Activated CD4-positive, alpha-beta T cell treated with anti-CD3 and anti-CD28 coated beads, Interleukin-10, Interleukin-2, amounts not matched to agents 100 ng/mL and 50 ng/mL, durations not matched to agents 16 hours and 8 hours (primary cell): ENCODE measurements around the gene RALA.

Experiments
- DNase-seq: peaks from one replicate; pipeline ENCODE4 v3.0.0-alpha.2; 2020

The RALA gene

DNA sequence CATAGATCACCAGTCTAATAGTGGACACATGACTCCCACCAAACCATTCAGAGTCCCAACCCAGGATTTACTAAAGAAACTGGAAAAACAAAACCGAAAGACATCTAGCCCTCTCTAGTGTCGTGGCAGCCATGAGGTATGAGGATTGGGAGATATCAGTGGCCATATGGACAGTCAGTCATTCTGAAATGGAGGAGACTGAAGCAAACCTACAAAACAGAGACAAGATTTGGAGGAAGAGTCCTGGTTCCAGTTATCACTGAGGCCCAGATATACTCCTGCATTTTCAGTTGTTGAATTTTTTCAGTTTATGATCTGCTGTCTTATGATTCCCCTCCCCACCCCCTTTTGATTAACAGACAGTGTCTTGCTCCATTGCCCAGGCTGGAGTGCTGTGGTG lies 9.1 kb upstream of the RALA start:
- DNase-seq, result no peak

DNA sequence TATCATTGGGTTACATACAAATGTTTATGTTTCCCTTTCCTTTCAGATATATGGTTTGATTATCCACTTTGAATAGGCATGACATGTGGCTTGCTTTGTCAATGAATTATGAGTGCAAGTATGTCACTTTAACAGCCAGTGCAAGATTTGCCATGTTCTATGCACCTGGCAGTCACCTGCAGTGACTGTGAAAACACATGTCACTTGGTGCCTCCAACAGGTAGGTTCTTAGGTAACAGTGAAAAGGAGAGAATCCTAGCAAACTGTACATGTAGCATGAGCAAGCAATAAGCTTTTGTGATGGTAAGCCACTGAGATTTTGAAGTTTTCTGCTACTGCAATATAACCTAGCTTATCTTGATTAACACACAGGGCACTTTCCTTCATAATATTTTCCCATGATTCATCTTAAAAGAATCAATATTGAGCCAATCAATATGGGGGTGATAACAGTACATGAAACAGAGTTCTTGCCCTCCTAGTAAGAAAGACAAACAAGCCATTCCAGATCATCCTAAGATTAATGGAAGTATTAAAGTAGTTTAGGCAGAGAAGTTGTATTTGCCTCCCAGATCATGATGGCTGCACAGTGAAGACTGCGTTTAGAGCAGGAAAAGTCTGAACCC lies 7.9 kb upstream of the RALA start:
- DNase-seq, result no peak

DNA sequence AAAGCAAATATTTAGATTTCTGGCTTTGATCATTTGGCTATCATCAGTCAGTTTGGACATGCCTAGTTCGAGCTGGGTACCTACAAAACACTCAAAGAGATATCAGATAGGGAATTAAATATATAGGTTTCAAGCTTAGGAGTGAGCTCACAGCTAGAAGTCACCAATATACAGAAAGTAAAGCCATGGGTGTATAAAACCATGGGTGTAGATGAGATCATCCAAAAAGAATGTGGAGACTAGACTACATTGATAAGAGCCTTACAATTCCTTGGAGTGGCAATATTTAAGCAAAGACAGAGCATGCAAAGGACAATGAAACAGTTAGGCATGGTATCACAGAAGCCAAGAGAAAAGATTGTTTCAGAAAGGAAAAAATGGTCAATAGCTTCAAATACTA lies 7.2 kb upstream of the RALA start:
- no peak for DNase-seq

DNA sequence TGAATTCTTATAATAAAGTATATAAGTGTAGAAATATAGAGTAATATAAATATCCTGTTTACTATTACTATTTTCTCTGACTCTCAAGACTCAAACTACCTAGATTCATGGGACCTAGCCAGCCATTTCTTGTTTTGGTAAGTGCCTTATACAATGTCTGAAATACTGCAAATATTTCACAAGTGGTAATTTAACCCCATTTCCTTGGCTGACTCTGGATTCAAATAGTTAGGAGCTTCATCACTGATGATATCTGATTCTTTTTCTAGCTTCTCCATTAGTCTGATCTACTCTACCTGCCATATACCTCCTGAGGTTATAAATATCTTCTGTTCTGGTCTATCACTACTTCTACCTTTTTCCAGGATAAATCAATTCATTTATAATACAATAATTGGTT lies 6.4 kb upstream of the RALA start:
- DNase-seq, result no peak

DNA sequence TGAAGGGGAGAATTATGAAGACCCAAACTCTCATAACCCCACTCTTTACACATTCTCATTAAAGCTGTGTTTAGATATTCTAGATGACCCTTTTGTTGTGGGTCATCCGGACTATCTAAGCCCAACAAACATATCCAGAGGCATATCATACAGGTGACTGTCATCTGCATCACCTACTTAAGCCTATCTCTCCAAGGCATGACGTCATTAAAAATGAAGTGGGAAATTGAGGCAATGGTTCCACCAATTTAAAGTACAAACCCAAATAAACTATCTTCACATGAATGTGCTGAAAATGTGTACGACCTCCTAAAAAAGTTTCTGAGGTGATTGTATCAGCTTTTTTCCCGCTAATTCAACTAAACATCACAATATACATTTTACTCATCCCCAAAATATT lies 4.5 kb upstream of the RALA start:
- no peak for DNase-seq

DNA sequence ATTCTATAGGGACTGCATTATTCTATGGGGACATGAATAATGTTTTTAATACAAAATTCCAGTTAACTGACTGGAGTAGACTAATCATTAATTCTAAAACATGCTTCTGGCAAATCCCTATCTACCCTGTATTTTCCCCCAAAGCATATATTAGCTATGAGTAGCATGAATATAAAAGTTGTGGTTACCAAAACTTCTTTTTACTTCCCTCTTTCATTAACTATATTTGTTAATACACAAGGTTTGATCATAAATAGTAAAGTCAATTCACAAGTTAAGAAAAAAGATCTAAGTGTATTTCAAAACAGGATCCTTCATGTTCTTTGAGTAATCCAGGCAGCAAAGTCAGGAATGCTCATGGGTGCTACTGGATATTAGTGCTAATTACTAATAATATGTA lies 2.9 kb upstream of the RALA start:
- DNase-seq, result no peak

DNA sequence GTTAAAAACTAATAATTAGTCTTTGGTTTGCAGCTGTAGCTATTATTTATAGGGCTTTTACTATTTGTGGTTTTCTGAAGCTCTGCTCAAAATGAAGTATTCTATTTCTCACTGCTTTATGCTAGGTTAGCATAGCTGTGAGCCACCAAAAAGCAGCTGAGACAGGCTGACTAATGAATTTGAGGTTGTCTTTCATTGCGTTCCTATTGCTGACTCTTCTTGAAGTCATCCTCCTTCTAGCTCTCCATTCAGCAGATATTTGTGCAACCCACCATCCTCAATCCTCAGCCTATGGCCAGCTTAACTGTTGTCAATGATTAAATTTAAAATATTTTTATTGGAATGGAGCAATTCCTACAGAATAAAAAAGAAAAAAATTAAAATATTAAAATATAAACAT lies 2.1 kb upstream of the RALA start:
- no peak for DNase-seq

DNA sequence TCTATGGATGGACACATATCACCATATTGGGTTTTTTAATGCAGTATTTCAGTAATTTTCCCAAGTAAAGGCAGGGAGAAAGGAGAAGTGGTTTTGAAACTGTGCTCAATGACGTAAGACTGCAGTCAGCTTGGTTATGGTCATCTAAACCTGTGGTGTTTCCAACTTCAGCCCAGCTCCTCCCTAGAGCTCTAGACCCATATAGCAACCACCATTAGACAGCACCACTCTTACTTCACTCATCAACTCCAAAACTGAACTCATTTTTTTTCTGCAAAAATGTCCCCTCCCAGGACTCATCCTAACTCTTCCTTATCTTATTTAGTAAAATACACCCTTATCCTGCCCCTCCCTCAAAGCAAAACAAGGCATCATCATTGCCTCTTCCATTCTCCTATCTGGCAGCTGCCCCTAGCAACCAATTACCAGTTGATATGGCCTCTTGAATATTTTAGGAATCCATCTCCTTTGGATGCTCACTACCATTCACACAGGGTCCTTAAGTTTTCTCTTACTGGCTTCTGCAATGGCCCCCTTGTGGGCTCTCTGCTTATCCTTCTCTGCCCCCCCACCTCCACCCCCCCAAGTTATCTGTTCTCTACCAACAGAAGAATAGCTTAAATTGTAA lies 1.5 kb upstream of the RALA start:
- no peak for DNase-seq

DNA sequence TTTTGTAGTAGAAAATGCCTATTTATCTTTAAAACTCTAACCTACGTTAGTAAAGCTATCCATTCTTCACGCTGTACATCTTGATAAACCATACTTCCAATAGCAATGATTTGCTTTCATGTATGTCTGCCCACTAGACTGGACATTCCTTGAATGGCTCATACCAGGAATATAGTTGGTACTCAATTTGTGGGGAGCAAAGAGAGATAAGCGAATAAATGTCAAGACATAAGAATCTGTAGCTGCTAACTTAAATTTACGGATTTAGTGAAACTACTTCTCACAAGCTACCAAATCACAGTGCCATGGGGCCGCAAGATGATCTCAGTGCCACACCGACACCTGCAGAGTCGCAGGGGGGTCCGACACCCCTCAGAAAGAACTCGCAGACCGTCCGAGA lies 763 bp upstream of the RALA start:
- DNase-seq, result no peak

DNA sequence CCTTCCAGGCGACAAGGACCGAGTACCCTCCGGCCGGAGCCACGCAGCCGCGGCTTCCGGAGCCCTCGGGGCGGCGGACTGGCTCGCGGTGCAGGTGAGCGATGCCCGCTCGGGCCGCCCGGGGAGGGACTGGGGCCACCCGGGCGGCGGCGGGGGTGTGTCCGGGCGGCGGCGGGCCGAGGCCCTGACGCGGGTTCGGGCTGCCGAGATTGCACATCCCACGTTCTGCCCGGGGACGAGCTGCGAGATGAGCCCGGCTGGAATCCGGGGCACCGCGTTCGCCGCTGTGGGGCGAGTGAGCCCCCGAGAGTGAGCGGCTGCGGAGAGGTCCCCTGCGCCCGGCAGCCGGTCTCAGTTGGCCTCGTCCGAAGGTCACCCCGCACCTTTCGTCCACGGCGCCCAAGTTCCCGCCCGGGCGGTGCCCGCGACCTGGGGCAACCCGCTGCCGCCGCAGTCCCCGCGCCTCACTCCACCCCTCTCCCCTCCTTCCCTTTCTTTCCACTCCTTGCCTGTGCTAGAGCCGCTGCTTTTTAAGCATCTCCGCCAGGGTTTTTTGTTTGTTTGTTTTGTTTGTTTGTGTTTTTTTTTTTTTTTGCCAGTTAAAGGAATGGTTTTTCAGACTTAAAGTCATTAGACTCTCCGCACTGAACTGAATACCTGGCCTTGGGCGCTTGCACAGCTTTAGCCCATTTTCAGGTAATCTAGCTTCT lies 515 bp downstream of the RALA start:
- no peak for DNase-seq

DNA sequence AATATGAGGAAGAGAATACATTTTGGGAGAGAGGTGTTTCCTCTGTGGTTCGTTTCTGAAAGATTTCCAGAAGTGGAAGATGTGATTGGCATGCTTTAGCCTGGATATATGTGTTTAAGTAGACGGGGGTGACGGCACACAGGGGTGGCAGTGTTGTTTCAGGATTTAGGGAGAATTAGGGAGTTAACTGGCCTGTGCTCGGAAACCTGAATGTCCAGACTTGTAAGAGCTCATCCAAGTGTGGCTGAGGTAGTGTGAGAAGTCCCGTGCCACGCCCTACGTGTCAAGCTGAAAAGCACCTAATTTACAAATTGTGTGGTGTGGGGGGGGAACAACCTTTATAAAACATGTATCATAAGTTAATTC lies 1.1 kb downstream of the RALA start:
- DNase-seq, result peak; percentile 11

DNA sequence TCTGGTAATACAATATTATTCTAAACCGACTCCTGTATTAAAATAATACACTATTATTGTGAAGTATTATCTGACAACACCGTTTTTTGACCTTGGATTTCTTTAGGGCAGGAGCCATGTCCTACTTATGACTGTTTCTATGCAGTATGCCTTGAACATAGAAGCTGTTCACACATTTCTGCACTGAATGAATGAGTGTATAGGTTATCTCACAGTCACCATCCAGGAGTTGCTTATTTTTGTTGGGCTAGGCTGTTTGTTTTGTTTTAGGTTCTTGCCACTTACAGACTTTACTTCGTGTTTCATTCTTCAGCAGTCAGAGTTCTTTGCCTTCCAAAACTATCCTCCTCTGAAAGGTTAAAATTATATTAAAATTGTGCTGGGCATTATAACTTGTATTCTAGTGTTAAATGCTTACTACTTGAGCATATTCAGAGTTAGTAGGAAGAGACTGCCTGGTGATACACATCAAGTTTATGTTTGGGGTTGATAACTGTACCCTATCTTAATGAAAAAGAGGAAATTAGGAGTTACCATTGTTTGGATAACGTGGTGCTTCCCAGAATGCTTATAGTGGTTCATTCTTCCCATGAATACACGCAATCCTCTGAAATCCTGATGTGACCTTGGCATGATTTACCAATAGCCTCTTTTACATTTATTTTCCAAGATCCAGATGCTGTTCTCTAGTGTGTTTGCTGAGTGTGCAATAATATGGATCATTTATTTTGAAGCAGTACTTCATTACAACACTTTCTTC lies 1.7 kb downstream of the RALA start:
- DNase-seq, result peak; percentile 14

DNA sequence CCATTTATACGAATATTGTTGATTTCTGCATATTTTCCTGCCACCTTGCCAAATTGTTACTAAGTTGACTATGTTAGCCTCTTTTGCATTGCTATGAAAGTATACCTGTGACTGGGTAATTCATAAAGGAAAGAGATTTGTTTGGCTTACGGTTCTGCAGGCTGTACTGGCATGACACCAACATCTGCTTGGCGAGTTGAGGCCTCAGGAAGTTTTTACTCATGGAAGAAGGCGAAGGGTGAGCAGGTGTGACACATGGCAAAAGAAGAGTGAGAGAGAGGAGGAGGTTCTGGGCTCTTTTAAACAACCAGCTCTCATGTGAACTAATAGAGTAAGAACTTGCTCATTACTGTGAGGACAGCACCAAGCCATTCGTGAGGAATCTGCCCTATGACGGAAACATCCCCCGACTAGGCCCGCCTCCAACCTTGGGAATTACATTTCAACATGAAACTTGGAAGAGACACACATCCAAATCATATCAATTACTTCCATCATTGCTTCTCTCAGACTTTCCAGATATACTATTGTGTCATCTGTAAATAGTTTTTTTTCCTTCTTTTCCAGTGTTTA lies 8.4 kb downstream of the RALA start:
- no peak for DNase-seq

DNA sequence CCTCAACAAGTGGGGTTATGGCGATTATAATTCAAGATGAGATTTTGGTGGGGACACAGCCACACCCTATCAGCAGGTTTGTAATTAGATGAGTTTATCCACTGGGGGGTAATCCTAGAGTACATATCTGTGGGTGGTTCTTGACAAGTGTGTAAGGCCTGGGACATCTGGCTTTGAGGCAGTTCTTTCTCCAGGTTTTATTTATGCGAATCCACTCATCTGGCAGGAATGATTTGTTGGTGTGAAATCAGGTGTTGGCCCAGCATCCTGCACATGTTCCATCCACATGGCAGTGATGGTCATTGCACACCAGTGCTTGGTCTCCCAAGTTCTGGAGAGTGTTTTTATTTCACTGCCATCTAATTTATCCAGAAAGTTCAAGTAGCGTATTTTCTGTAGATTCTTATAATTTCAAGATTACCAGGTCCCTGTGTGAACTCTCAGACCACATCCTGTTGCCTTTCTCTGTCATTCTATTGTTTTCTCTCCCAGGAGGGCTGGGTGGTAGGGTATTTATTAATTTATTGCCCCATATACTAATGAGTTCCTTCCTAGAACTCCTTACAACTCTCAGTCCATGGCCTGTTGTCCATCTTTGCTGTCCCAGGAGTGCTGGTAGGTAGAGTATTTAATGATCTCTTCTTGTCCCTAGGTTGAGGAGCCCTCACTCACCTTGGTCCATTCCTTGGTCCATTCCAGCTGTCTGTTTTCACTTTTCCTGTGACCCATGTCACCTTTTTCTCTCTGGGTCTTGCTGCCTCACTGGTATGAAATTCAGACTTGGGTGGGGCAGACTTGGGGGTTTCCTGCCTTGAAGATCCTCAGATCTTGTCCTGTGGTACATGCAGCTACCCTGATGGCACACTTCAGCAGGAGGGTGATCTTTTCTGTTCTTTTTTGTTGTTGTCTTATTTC lies 10.4 kb downstream of the RALA start:
- peak; percentile 14 for DNase-seq

DNA sequence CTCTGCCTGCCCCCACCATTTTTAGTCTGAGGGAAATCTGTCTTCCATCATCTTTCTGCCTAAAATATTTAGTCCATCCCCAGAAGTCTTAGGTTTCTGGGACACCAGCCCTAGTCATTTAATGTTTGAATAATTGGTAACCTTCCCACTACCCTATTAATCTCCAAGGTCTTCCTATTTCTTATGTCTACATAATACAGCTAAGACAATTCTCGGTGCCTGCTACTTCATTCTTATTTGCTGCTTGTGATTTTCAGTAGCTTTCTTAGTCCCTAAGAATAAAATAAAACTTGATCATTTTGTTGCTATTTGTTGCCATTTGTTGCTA lies 11.1 kb downstream of the RALA start:
- DNase-seq, result no peak

DNA sequence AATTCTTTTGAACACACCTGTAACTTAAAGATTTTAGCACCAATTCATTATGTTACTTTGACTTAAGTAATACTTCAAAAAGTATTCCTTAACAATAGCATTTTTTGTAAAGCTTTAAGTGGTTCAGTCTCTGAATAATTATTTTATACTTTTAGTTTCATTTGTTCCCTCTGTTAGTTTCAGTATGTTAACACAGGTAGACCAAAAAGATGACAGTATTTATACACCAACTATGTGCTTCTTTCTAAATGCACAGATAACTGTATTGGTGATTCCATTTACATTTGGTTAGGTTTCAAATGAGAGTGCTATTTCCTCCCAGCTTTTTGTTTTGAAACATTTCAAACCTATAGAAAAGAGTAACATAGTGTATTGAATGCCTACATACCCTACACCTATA lies 14.0 kb downstream of the RALA start:
- DNase-seq, result no peak

DNA sequence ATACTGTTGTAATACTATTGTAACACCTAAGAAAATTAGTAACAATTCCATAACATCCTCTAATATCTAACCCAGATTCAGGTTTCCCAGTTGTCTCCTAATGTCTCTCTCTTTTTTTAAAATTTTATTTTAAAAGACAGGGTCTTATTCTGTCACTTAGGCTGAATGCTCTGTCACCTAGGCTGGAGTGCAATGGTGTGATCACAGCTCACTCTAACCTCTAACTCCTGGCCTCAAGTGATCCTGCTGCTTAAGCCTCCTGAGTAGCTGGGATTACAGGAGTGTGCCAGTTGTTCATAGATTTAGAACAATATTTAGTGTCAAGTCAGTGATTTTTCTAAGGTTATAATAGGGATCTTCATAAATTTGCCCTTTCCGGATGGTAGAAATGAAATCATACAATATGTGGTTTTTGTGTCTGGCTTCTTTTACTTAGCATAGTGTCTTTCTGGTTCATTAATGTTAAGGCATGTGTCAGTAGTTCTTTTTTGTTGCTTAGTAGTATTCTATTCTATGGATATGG lies 14.7 kb downstream of the RALA start:
- no peak for DNase-seq

DNA sequence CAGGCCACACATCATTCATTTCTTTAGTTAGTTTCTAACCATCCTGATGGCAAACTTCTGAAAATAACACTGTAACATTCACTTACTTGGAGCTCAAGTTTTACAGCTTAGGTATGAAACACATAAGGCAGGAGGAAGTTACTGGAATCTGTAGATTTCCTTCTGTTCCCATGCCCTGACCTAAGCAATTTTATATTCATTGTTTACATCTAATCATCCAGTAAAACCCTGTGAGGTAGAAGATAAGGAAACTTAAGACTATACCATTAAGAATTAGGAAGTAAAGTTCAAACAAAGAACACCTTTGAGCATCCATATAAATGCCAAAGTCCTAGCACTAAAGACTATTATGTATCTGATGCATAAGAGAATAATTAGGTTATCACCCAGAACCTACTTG lies 19.5 kb downstream of the RALA start:
- no peak for DNase-seq

DNA sequence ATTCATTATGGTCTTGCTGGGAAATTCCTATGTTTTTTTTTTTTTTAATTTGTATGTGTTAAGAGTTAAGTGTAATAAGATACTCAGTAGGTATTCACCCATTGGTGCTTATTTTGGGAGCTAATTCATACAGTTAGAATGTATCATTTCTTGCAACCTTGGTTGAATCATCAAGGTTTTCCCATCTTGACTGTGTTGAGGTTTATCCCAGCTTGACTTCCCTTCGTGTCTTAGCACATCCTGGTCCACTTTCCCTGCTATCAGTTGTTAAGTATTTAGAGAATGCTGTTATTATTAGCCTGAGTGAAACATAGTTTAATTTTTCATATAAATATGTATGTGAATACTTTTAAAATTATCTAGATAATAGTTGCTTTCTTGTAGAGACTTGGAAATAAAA lies 20.8 kb downstream of the RALA start:
- DNase-seq, result no peak

DNA sequence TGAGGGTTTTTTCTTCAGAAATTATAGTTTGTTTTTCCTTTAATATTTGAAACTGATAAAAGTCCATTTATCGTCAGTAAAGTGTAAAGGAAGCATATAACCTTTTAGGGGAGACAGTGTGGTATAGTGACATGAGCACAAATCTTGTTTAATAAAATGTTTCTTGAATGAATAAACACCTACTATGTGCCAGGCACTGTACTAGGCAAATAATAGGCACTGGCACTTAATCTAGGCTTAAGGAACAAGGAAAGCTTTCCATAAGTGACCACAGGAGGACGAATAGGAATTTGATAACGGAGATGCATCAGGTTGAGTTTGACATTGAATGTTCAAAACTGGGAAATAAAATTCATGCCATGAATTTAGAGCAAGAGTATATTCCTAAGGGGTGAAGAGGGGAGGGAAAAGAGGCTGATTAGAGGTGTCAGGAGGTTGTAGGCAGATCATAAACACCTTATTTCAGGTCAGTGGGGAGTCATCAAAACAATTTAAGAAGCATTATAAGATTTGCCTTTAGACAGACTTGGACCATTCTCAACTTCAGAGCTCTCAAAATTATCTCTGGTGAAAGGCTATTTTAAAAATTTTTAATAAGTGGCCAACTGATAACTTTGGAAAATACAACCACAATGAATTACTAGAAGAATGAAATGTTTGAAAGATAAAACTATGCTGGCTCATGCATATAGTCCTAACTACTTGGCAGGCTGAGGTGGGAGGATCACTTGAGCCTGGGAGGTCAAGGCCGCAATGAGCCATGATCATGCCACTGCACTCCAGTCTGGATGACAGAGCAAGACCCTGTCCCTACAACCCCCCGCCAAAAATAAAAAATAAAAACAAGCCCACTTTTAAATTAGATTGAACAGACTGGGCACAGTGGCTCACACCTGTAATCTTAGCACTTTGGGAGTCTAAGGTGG lies 22.4 kb downstream of the RALA start:
- DNase-seq, result no peak

DNA sequence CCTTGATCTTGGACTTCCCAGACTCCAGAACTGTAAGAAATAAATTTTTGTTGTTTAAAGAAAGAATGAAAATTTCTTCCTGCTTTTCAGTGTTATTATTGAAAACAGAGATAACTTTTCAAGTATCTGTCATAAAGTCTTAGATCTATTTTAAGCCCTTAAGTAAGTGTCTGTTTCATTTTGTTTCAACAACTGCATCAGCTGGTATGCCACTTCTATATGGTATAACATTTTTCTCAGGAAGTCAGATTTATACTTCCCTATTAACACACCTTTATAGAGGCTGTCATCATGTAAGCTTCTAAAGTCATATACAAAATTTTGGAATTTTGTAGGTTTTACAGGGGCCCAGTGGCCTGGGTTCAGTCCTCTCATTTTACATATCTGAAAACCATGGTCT lies 24.4 kb downstream of the RALA start:
- DNase-seq, result no peak
